ENCODE measurements around the gene WRAP73.

Gene WRAP73

GRCh38 chr1:3644273-3644672 is 5.6 kb downstream of the WRAP73 start:
- no peak for DNase-seq

GRCh38 chr1:3642919-3643675 is 6.8 kb downstream of the WRAP73 start:
- no peak for DNase-seq

- DNase-seq, result no peak
Observed at GRCh38 chr1:3641816-3642215, 8.1 kb downstream of the WRAP73 start.

GRCh38 chr1:3641046-3641760 is 8.7 kb downstream of the WRAP73 start:
- no peak for DNase-seq

GRCh38 chr1:3640121-3640837 is 9.6 kb downstream of the WRAP73 start:
- no peak for DNase-seq

GRCh38 chr1:3639397-3639911 is 10.4 kb downstream of the WRAP73 start:
- DNase-seq, result no peak

- no peak for DNase-seq
Observed at GRCh38 chr1:3638676-3639075, 11.2 kb downstream of the WRAP73 start.

- no peak for DNase-seq
Observed at GRCh38 chr1:3638027-3638426, 11.9 kb downstream of the WRAP73 start.

- no peak for DNase-seq
Observed at GRCh38 chr1:3636531-3636930, 13.4 kb downstream of the WRAP73 start.

GRCh38 chr1:3636080-3636479 is 13.8 kb downstream of the WRAP73 start:
- DNase-seq, result no peak

- DNase-seq, result no peak
Observed at GRCh38 chr1:3634059-3634800, 15.7 kb downstream of the WRAP73 start.

- DNase-seq, result no peak
Observed at GRCh38 chr1:3633344-3634058, 16.4 kb downstream of the WRAP73 start.

GRCh38 chr1:3632716-3633343 is 17.1 kb downstream of the WRAP73 start:
- no peak for DNase-seq

GRCh38 chr1:3632298-3632697 is 17.6 kb downstream of the WRAP73 start:
- no peak for DNase-seq

- DNase-seq, result no peak
Observed at GRCh38 chr1:3631320-3632260, 18.3 kb downstream of the WRAP73 start.

GRCh38 chr1:3630914-3631313 is 19.0 kb downstream of the WRAP73 start:
- DNase-seq, result no peak

- no peak for DNase-seq
Observed at GRCh38 chr1:3630161-3630611, 19.7 kb downstream of the WRAP73 start.

GRCh38 chr1:3629561-3630160 is 20.2 kb downstream of the WRAP73 start:
- no peak for DNase-seq

- DNase-seq, result no peak
Observed at GRCh38 chr1:3628445-3628844, 21.5 kb downstream of the WRAP73 start.

All from 8988T (cell line).